Measurements from ENCODE around the gene MTMR4. TPM values are rescaled to one million over a fixed set of nuclear protein-coding genes. Genes with fewer than 3 reads are reported as not detected.

The MTMR4 gene
- total RNA-seq, 1 experiment from 2014 or later: 67.2 TPM

DNA sequence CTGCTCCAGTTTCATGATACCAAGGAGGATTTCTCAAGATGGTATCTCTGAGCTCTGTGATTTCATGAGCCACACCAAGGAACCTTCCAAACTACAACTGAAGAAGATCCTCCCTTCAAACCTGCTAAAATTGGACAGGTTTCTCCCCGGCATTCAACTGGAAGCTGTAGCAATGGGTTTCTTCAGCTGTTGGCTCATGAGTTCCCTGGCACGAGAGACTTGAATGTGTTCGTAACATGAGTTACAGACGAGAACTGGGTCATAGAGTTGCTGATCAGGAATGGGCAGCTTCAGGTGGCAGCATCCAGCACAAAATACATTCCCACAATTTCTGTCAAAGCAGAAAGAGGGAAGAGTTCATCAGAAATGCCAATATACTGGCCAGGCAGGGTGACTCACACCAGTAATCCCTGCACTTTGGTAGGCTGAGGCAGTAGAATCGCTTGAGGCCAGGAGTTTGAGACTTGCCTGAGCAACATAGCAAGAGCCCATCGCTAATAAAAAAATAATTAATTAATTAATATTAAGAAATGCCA lies 22.9 kb downstream of the MTMR4 start:
- Histone ChIP-seq H3K9me2 (ENCODE audit: insufficient read depth) (no peaks in the 10 kb centered on the region), H2AFZ (ENCODE audit: low read depth, low read length, poor library complexity, severe bottlenecking) (no peak overlapping the region), H3K27ac (ENCODE audit: low read depth, low read length) (no peak overlapping the region), H3K4me1 (ENCODE audit: control insufficient read depth in 1 of 2, insufficient read depth in 2 of 2, low read length in 2 of 2) (no peaks in the 10 kb centered on the region), H3K4me3 (replicated peaks in 1 of 2; ENCODE audit: low read depth in 1 of 2, low read length in 2 of 2) (no peak overlapping the region), H3K9me3 (ENCODE audit: control insufficient read depth in 1 of 2, insufficient read depth in 1 of 2, low read depth in 1 of 2, low read length in 2 of 2) (no peaks in the 10 kb centered on the region), H3K9ac (ENCODE audit: low read length) (no peak overlapping the region), H4K20me1 (ENCODE audit: insufficient read depth) (no peaks in the 10 kb centered on the region), H3K4me2 (ENCODE audit: low read length) (no peak overlapping the region), H3K27me3 (ENCODE audit: insufficient read depth, low read length) (no peaks in the 10 kb centered on the region), H3K79me2 (ENCODE audit: insufficient read depth, low read length) (no peaks in the 10 kb centered on the region), H3K36me3 (ENCODE audit: control insufficient read depth in 1 of 2, insufficient read depth in 2 of 2, low read length in 2 of 2) (peaks cover 44 to 46% of the 10 kb centered on the region in 2 experiments; a peak in 3 of 4 replicates)
- no TSS peak for BruUV-seq (replicated peaks)
- DNase-seq (ENCODE audit: low read depth, low spot score) (no peak), ATAC-seq (no peak)
- RAD21 ChIA-PET (ENCODE audit: low non-redundant PET in 1 of 2, low total read pairs in 2 of 2, uncharacterized antibody in 2 of 2, unreplicated experiment in 2 of 2): no interaction called here
- POLR2A ChIA-PET: no interaction called here
- intact Hi-C loops (cut with micrococcal nuclease): no loop called here
- TF ChIP-seq POLR2AphosphoS5 (IDR thresholded peaks at IDR 0.05; ENCODE audit: low read depth, low read length) (no peak), EZH2phosphoT487 (IDR thresholded peaks at IDR 0.05; ENCODE audit: borderline replicate concordance) (no peak), ZFX (IDR thresholded peaks at IDR 0.05) (no peak), SP1 (IDR thresholded peaks at IDR 0.05; ENCODE audit: low read depth) (no peak), REST (IDR thresholded peaks at IDR 0.05; ENCODE audit: low read depth) (no peak)
- TF ChIP-seq, protein P1, sequence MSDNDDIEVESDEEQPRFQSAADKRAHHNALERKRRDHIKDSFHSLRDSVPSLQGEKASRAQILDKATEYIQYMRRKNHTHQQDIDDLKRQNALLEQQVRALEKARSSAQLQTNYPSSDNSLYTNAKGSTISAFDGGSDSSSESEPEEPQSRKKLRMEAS (IDR thresholded peaks at IDR 0.05): no peak
- CTCF ChIA-PET: no interaction called here
